H1 (cell line): ENCODE data around the gene C2CD3. TPM values are rescaled to one million over a fixed set of nuclear protein-coding genes. Genes with fewer than 3 reads are reported as not detected.

Source experiments
- polyA plus RNA-seq, 7 experiments: library from polyadenylated mRNA; depleted of rRNA in 3 of 7; stranded (reverse) in 5 of 7; unstranded in 2 of 7; fragments of >200 nt in 5 of 7; fragments of 200-250 nt in 2 of 7; gene quantifications; 1 replicate in 5 of 7; 2 replicates in 1 of 7; 4 replicates in 1 of 7; pipeline versions ENCODE4 v1.2.1 to v1.2.3, GENCODE V29; 2011 to 2013; ENCODE audit warnings: missing spikeins in 2 of 7, mixed read lengths in 2 of 7
- total RNA-seq: library from RNA; stranded (reverse); fragmentation: NEBNext Ultra II Directional; extraction: Animal tissue kit (Norgen Biotek cat#: 25700); gene quantifications from 2 replicates; pipeline ENCODE4 v1.2.1, GENCODE V29; 2021
- TF ChIP-seq, protein P1 (sequence below): fragments of 300-600 bp; sonication (generic); IDR thresholded peaks from 2 replicates; pipeline ENCODE4 v1.7.1; 2012; ENCODE audit warnings: low read length, moderate library complexity, mild to moderate bottlenecking, inconsistent platforms; ENCODE audit not compliant: insufficient replicate concordance

C2CD3 gene
- total and polyA plus RNA-seq, 2 of the 8 experiments (the other 6 are each of a cell fraction or from before 2014, with no cell fraction given), result 11.0 to 29.1 TPM

DNA sequence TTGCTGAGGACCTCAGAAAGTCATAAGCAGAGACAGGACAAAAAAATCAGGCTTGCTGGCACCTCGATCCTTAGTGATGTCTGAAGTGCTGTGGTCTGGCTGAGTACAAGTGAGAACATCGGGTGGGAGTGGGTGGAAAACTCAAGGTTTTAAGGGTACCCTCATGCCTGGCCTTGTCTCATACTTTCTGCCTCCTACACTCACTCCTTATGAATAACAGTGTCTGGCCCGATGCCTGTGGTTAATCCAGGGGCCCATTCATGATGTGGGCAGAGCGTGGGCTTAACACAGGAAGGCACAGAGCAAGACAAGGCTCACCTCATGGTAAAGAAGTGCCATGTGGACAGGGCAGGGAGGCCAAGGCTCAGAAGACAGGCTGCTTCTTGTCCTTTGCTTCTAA, 150.9 kb downstream of the C2CD3 start (continued):
- TF ChIP-seq, protein P1, sequence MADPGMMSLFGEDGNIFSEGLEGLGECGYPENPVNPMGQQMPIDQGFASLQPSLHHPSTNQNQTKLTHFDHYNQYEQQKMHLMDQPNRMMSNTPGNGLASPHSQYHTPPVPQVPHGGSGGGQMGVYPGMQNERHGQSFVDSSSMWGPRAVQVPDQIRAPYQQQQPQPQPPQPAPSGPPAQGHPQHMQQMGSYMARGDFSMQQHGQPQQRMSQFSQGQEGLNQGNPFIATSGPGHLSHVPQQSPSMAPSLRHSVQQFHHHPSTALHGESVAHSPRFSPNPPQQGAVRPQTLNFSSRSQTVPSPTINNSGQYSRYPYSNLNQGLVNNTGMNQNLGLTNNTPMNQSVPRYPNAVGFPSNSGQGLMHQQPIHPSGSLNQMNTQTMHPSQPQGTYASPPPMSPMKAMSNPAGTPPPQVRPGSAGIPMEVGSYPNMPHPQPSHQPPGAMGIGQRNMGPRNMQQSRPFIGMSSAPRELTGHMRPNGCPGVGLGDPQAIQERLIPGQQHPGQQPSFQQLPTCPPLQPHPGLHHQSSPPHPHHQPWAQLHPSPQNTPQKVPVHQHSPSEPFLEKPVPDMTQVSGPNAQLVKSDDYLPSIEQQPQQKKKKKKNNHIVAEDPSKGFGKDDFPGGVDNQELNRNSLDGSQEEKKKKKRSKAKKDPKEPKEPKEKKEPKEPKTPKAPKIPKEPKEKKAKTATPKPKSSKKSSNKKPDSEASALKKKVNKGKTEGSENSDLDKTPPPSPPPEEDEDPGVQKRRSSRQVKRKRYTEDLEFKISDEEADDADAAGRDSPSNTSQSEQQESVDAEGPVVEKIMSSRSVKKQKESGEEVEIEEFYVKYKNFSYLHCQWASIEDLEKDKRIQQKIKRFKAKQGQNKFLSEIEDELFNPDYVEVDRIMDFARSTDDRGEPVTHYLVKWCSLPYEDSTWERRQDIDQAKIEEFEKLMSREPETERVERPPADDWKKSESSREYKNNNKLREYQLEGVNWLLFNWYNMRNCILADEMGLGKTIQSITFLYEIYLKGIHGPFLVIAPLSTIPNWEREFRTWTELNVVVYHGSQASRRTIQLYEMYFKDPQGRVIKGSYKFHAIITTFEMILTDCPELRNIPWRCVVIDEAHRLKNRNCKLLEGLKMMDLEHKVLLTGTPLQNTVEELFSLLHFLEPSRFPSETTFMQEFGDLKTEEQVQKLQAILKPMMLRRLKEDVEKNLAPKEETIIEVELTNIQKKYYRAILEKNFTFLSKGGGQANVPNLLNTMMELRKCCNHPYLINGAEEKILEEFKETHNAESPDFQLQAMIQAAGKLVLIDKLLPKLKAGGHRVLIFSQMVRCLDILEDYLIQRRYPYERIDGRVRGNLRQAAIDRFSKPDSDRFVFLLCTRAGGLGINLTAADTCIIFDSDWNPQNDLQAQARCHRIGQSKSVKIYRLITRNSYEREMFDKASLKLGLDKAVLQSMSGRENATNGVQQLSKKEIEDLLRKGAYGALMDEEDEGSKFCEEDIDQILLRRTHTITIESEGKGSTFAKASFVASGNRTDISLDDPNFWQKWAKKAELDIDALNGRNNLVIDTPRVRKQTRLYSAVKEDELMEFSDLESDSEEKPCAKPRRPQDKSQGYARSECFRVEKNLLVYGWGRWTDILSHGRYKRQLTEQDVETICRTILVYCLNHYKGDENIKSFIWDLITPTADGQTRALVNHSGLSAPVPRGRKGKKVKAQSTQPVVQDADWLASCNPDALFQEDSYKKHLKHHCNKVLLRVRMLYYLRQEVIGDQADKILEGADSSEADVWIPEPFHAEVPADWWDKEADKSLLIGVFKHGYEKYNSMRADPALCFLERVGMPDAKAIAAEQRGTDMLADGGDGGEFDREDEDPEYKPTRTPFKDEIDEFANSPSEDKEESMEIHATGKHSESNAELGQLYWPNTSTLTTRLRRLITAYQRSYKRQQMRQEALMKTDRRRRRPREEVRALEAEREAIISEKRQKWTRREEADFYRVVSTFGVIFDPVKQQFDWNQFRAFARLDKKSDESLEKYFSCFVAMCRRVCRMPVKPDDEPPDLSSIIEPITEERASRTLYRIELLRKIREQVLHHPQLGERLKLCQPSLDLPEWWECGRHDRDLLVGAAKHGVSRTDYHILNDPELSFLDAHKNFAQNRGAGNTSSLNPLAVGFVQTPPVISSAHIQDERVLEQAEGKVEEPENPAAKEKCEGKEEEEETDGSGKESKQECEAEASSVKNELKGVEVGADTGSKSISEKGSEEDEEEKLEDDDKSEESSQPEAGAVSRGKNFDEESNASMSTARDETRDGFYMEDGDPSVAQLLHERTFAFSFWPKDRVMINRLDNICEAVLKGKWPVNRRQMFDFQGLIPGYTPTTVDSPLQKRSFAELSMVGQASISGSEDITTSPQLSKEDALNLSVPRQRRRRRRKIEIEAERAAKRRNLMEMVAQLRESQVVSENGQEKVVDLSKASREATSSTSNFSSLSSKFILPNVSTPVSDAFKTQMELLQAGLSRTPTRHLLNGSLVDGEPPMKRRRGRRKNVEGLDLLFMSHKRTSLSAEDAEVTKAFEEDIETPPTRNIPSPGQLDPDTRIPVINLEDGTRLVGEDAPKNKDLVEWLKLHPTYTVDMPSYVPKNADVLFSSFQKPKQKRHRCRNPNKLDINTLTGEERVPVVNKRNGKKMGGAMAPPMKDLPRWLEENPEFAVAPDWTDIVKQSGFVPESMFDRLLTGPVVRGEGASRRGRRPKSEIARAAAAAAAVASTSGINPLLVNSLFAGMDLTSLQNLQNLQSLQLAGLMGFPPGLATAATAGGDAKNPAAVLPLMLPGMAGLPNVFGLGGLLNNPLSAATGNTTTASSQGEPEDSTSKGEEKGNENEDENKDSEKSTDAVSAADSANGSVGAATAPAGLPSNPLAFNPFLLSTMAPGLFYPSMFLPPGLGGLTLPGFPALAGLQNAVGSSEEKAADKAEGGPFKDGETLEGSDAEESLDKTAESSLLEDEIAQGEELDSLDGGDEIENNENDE, result no peak
